ENCODE measurements around the gene TCOF1. TPM values are rescaled to one million over a fixed set of nuclear protein-coding genes. Genes with fewer than 3 reads are reported as not detected.

Gene TCOF1
- total RNA-seq, 4 donors from 2014 or later: 32.1 to 54.2 (median 33.1) TPM

GRCh38 chr5:150347451-150347850, 10.0 kb upstream of the TCOF1 start:
- Histone ChIP-seq H3K9me3 (no peaks in the 10 kb centered on the region), H3K27me3 (no peaks in the 10 kb centered on the region), H3K36me3 (no peaks in the 10 kb centered on the region), H3K4me3 (no peak overlapping the region), H3K4me1 (no peaks in the 10 kb centered on the region), H3K27ac (no peak overlapping the region)
- DNase-seq (ENCODE audit: low spot score in 2 of 2): no peak
- WGBS: 83% methylated on average over 9 of the region's 9 CpGs
- TF ChIP-seq, protein P1, sequence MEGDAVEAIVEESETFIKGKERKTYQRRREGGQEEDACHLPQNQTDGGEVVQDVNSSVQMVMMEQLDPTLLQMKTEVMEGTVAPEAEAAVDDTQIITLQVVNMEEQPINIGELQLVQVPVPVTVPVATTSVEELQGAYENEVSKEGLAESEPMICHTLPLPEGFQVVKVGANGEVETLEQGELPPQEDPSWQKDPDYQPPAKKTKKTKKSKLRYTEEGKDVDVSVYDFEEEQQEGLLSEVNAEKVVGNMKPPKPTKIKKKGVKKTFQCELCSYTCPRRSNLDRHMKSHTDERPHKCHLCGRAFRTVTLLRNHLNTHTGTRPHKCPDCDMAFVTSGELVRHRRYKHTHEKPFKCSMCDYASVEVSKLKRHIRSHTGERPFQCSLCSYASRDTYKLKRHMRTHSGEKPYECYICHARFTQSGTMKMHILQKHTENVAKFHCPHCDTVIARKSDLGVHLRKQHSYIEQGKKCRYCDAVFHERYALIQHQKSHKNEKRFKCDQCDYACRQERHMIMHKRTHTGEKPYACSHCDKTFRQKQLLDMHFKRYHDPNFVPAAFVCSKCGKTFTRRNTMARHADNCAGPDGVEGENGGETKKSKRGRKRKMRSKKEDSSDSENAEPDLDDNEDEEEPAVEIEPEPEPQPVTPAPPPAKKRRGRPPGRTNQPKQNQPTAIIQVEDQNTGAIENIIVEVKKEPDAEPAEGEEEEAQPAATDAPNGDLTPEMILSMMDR (IDR thresholded peaks at IDR 0.05): no peak
- TF ChIP-seq EP300 (IDR thresholded peaks at IDR 0.05): no peak
- TF ChIP-seq POLR2AphosphoS5 (IDR thresholded peaks at IDR 0.05): no peak
- no peak for TF ChIP-seq POLR2A (IDR thresholded peaks at IDR 0.05)

- 83% methylated on average over 6 of the region's 6 CpGs for WGBS
Measured at GRCh38 chr5:150349681-150350275, 7.7 kb upstream of the TCOF1 start.

DNA sequence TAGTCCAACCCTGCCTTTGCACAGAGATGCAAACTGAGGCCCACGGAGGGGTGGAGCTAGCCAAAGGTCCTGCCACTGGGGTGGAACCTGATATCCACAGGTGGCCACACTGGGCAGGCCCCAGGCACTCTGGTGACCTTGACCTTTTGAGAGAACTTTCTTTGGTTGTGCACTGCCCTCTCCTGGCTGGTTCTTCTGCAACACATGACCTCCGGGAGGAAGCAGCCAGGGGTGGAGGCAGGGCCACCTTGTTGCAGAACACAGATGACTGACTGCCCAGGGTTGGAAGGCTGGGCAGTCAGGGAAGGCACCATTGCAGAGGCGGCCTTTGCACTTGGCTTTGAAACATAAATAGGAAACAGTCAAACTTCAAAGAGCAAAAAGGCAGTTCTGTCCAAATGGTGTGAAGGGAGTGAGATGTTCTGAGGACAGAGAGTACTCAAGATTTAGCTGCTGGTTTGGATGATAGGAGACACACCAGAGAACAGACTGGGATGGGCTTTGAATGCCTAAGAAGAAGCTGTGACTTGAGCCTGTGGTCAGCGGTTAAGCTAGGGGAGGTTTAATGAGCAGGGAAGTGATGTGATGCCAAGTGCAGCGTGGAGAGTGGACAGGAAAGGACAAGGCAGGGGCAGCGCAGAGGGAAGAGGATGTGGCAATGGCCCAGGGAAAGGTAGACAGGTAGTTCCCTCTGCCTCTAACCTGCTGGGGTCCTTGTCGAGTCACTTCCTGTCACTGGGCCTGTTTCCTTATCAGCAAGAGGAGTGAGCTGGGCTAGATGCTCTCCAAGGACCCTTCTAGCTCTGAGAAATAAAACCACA, 6.8 kb upstream of the TCOF1 start:
- DNase-seq (ENCODE audit: low spot score in 2 of 2): no peak
- no peak overlapping the region for H3K27ac ChIP-seq
- no peaks in the 10 kb centered on the region for H3K4me1 ChIP-seq
- TF ChIP-seq POLR2AphosphoS5 (IDR thresholded peaks at IDR 0.05): no peak
- TF ChIP-seq, protein P1 (IDR thresholded peaks at IDR 0.05): peak; percentile 21 to 45
- no peaks in the 10 kb centered on the region for H3K9me3 ChIP-seq
- no peaks in the 10 kb centered on the region for H3K36me3 ChIP-seq
- 62% methylated on average over 6 of the region's 7 CpGs for WGBS
- no peaks in the 10 kb centered on the region for H3K27me3 ChIP-seq
- H3K4me3 ChIP-seq: no peak overlapping the region

More at GRCh38 chr5:150349681-150350275, 7.7 kb upstream of the TCOF1 start:
- no peak overlapping the region for H3K27ac ChIP-seq
- H3K27me3 ChIP-seq: no peaks in the 10 kb centered on the region
- H3K4me1 ChIP-seq: no peaks in the 10 kb centered on the region
- no peak for DNase-seq (ENCODE audit: low spot score in 2 of 2)
- H3K9me3 ChIP-seq: no peaks in the 10 kb centered on the region
- no peak overlapping the region for H3K4me3 ChIP-seq
- H3K36me3 ChIP-seq: no peaks in the 10 kb centered on the region
- TF ChIP-seq POLR2AphosphoS5 (IDR thresholded peaks at IDR 0.05) (no peak), EP300 (IDR thresholded peaks at IDR 0.05) (no peak), POLR2A (IDR thresholded peaks at IDR 0.05) (no peak)
- TF ChIP-seq, protein P1 (IDR thresholded peaks at IDR 0.05): no peak

GRCh38 chr5:150352244-150353031, 5.1 kb upstream of the TCOF1 start:
- peaks cover 5% of the 10 kb centered on the region for H3K4me1 ChIP-seq
- no peaks in the 10 kb centered on the region for H3K27me3 ChIP-seq
- no peaks in the 10 kb centered on the region for H3K9me3 ChIP-seq
- no peak for TF ChIP-seq EP300 (IDR thresholded peaks at IDR 0.05)
- TF ChIP-seq POLR2AphosphoS5 (IDR thresholded peaks at IDR 0.05): no peak
- TF ChIP-seq POLR2A (IDR thresholded peaks at IDR 0.05): no peak
- TF ChIP-seq, protein P1 (IDR thresholded peaks at IDR 0.05): no peak
- no peak overlapping the region for H3K27ac ChIP-seq
- no peak for DNase-seq (ENCODE audit: low spot score in 2 of 2)
- H3K4me3 ChIP-seq: no peak overlapping the region
- H3K36me3 ChIP-seq: no peaks in the 10 kb centered on the region
- 75% methylated on average over 6 of the region's 6 CpGs for WGBS
